HepG2 (cell line): Measurements from ENCODE around the gene NGEF.

Experiments used
- ATF2 ChIP-seq: sonication (generic); formaldehyde crosslinking; IDR thresholded peaks from 2 replicates; pipeline ENCODE4 v1.4.0; 2020; ENCODE audit warnings: missing genetic modification reagents
- BCL6 ChIP-seq: IDR thresholded peaks from 2 replicates; pipeline ENCODE4 v1.6.1; 2016; ENCODE audit warnings: missing genetic modification reagents, missing compliant biosample characterization
- ESRRA ChIP-seq: sonication (generic); formaldehyde crosslinking; IDR thresholded peaks from 2 replicates; pipeline ENCODE4 v1.5.1; 2020; ENCODE audit warnings: mild to moderate bottlenecking, low read depth, missing genetic modification reagents
- ETS1 ChIP-seq: sonication (generic); formaldehyde crosslinking; IDR thresholded peaks from 2 replicates; pipeline ENCODE4 v1.4.0; 2020; ENCODE audit warnings: missing genetic modification reagents
- IRF2 ChIP-seq: IDR thresholded peaks from 2 replicates; pipeline ENCODE4 v1.6.1; 2018; ENCODE audit warnings: missing genetic modification reagents, missing compliant biosample characterization
- PHB2 ChIP-seq: fragments of 450-650 bp; IDR thresholded peaks from 2 replicates; pipeline ENCODE4 v1.6.1; 2018; ENCODE audit not compliant: partially characterized antibody
- POLR2A ChIP-seq, 2 experiments: IDR thresholded peaks; 2 replicates each; pipeline ENCODE4 v1.6.1; 2011; ENCODE audit warnings: low read depth in 2 of 2, low read length in 2 of 2, mild to moderate bottlenecking in 1 of 2, moderate library complexity in 1 of 2; ENCODE audit not compliant: insufficient read depth in 1 of 2
- ZNF274 ChIP-seq: sonication (generic); formaldehyde crosslinking; IDR thresholded peaks from 2 replicates; pipeline ENCODE4 v1.5.1; 2020; ENCODE audit warnings: mild to moderate bottlenecking, missing genetic modification reagents
- TF ChIP-seq, protein P1 (sequence below): sonication (generic); formaldehyde crosslinking; conservative IDR thresholded peaks from 2 replicates; pipeline ENCODE4 v1.4.0; 2020; ENCODE audit warnings: missing genetic modification reagents
- TF ChIP-seq, protein P2 (sequence below): sonication (generic); formaldehyde crosslinking; IDR thresholded peaks from 2 replicates; pipeline ENCODE4 v1.8.1; 2023; ENCODE audit warnings: missing genetic modification reagents, inconsistent platforms, borderline replicate concordance

DNA sequence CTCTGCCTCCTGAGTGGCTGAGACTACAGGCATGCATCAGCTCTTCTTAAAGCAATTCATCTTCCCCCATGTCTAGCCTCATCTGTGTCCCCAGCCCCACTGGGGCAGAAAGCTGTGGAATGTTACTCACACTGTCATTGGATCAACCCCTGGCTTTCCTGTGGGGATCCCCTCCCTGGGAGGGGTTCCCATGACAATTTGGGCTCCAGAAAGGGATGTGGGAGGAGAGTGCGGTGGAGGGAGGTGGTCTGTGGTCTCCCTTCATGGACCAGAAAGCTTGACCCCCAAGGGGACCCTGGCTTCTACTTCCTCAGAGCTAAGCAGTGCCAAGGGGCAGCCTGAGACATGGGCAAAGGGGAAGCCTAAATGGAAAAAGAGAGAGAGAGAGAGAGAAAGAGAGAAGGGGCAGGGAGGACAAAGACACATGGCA is 1.3 kb downstream of the NGEF start:
- TF ChIP-seq PHB2 (no peak), BCL6 (no peak), POLR2A (IDR thresholded peaks at IDR 0.05; ENCODE audit: insufficient read depth in 1 of 2, low read depth in 2 of 2, low read length in 2 of 2) (no peak), ETS1 (CRISPR knock-in tag) (no peak), ZNF274 (no peak), IRF2 (CRISPR knock-in tag) (no peak), ESRRA (no peak), ATF2 (CRISPR knock-in tag) (no peak)
- TF ChIP-seq, protein P1, sequence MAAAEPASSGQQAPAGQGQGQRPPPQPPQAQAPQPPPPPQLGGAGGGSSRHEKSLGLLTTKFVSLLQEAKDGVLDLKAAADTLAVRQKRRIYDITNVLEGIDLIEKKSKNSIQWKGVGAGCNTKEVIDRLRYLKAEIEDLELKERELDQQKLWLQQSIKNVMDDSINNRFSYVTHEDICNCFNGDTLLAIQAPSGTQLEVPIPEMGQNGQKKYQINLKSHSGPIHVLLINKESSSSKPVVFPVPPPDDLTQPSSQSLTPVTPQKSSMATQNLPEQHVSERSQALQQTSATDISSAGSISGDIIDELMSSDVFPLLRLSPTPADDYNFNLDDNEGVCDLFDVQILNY: no peak
- TF ChIP-seq, protein P2, sequence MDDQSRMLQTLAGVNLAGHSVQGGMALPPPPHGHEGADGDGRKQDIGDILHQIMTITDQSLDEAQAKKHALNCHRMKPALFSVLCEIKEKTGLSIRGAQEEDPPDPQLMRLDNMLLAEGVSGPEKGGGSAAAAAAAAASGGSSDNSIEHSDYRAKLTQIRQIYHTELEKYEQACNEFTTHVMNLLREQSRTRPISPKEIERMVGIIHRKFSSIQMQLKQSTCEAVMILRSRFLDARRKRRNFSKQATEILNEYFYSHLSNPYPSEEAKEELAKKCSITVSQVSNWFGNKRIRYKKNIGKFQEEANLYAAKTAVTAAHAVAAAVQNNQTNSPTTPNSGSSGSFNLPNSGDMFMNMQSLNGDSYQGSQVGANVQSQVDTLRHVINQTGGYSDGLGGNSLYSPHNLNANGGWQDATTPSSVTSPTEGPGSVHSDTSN (CRISPR knock-in tag): no peak
